K562 (cell line): ENCODE measurements around the gene SCAPER. TPM values are rescaled to one million over a fixed set of nuclear protein-coding genes. Genes with fewer than 3 reads are reported as not detected.

Source experiments
- ATAC-seq: fragments of 200-7000 bp; cut with Tn5 transposase; 3 replicates; pipeline ENCODE4 v1.9.1; 2020; ENCODE audit warnings: moderate library complexity
- BruUV-seq: library from RNA; stranded (reverse); fragments of 400-500 nt; replicated peaks from 2 replicates; lab custom pipeline; 2021; lab: Mats Ljungman, UMichigan
- CTCF ChIA-PET: fragments of 300-600 bp; formaldehyde crosslinking; extraction: SDS; loops from one replicate; lab custom pipeline; 2021; ENCODE audit warnings: low intra/inter-chr PET ratio; lab: Yijun Ruan, JAX
- POLR2A ChIA-PET: fragments of 300-600, 350-650 bp; sonication (Branson Sonifier 250); formaldehyde crosslinking; extraction: SDS; loops from one replicate; lab custom pipeline; 2021; ENCODE audit warnings: antibody characterized with exemption, inconsistent platforms; lab: Yijun Ruan, JAX
- DNase-seq, 4 experiments: peaks; one replicate each; pipeline versions ENCODE4 v3.0.0 to v3.0.0-alpha.2; 2011 to 2018; ENCODE audit warnings: low spot score in 3 of 4, mixed read lengths in 3 of 4; ENCODE audit errors: extremely low read depth in 1 of 4
- FAIRE-seq: peaks from 2 replicates; lab custom pipeline; 2011; peaks lifted over from hg19 to GRCh38; lab: Jason Lieb, UNC
- H2AFZ ChIP-seq: 2 replicates; pipeline ENCODE4 v1.6.0; 2011; ENCODE audit warnings: low read depth, low read length, control low read depth, inconsistent platforms
- H3K27ac ChIP-seq: fragments of 200-600 bp; 3 replicates; pipeline ENCODE4 v1.8.0; 2011; ENCODE audit warnings: low read depth, mild to moderate bottlenecking, control low read depth, inconsistent platforms, low read length, moderate library complexity, mixed read lengths; ENCODE audit errors: extremely low read depth
- H3K27me3 ChIP-seq, 2 experiments: fragments of 300-600 bp in 1 of 2; 2 replicates in 1 of 2; 3 replicates in 1 of 2; pipeline versions ENCODE4 v1.6.0 to v1.8.0; 2011; ENCODE audit warnings: inconsistent platforms in 2 of 2, low read length in 2 of 2, mild to moderate bottlenecking in 1 of 2, mixed read lengths in 1 of 2, moderate library complexity in 1 of 2; ENCODE audit not compliant: control insufficient read depth in 2 of 2, insufficient read depth in 2 of 2
- H3K36me3 ChIP-seq: fragments of 300-600 bp; 3 replicates; pipeline ENCODE4 v1.8.0; 2011; ENCODE audit warnings: mild to moderate bottlenecking, low read length, inconsistent platforms; ENCODE audit not compliant: control insufficient read depth, insufficient read depth
- H3K4me1 ChIP-seq, 2 experiments: fragments of 200-600 bp in 1 of 2; replicated peaks in 1 of 2; 2 replicates in 1 of 2; 3 replicates in 1 of 2; pipeline versions ENCODE4 v1.5.1 to v1.8.0; 2011; ENCODE audit warnings: inconsistent platforms in 2 of 2, low read length in 2 of 2, mild to moderate bottlenecking in 1 of 2, mixed read lengths in 1 of 2, moderate library complexity in 1 of 2; ENCODE audit not compliant: control insufficient read depth in 2 of 2, insufficient read depth in 2 of 2
- H3K4me2 ChIP-seq: 2 replicates; pipeline ENCODE4 v1.6.1; 2011; ENCODE audit warnings: low read length, control low read depth, inconsistent platforms, mixed read lengths; ENCODE audit not compliant: insufficient read depth
- H3K4me3 ChIP-seq: fragments of 200-600 bp; sonication (generic), shearing (Covaris generic); 2 replicates; pipeline ENCODE4 v1.5.1; 2016; ENCODE audit warnings: control low read depth, inconsistent platforms
- H3K79me2 ChIP-seq: fragments of 200-600 bp; 3 replicates; pipeline ENCODE4 v1.8.0; 2011; ENCODE audit warnings: low read length, inconsistent platforms; ENCODE audit not compliant: control insufficient read depth, insufficient read depth
- H3K9ac ChIP-seq, 2 experiments: 2 replicates each; pipeline versions ENCODE4 v1.6.0 to v1.6.1; 2011; ENCODE audit warnings: low read depth in 2 of 2, low read length in 2 of 2, control low read depth in 1 of 2, inconsistent platforms in 1 of 2, mild to moderate bottlenecking in 1 of 2, mixed read lengths in 1 of 2; ENCODE audit not compliant: insufficient read depth in 1 of 2
- H3K9me1 ChIP-seq: one replicate; pipeline ENCODE4 v1.6.0; 2011; ENCODE audit warnings: inconsistent platforms, mild to moderate bottlenecking, low read length, moderate library complexity; ENCODE audit not compliant: control insufficient read depth, insufficient read depth
- H3K9me3 ChIP-seq: replicated peaks from 2 replicates; pipeline ENCODE4 v1.5.1; 2011; ENCODE audit warnings: low read depth, low read length, inconsistent platforms; ENCODE audit not compliant: control insufficient read depth, insufficient read depth
- H4K20me1 ChIP-seq: replicated peaks from 2 replicates; pipeline ENCODE4 v1.6.1; 2011; ENCODE audit warnings: low read length, inconsistent platforms, mixed read lengths; ENCODE audit not compliant: control insufficient read depth, insufficient read depth
- ESRRA ChIP-seq: fragments of 450-650 bp; IDR thresholded peaks from 2 replicates; pipeline ENCODE4 v1.6.1; 2014; ENCODE audit warnings: low read depth, mild to moderate bottlenecking, moderate library complexity, borderline replicate concordance
- GABPA ChIP-seq: fragments of 200-800 bp; sonication (Bioruptor generic); conservative IDR thresholded peaks from 2 replicates; pipeline ENCODE4 v1.6.1; 2016; ENCODE audit warnings: low read depth, missing genetic modification characterization, missing compliant biosample characterization
- NFE2 ChIP-seq: IDR thresholded peaks from 2 replicates; pipeline ENCODE4 v1.6.1; 2014; ENCODE audit warnings: antibody characterized with exemption, low read depth
- NR2C1 ChIP-seq, 2 experiments: fragments of 450-650 bp; IDR thresholded peaks; 2 replicates each; pipeline ENCODE4 v1.6.1; 2017; ENCODE audit warnings: mild to moderate bottlenecking in 2 of 2, antibody characterized with exemption in 1 of 2, inconsistent platforms in 1 of 2, missing compliant biosample characterization in 1 of 2, missing genetic modification characterization in 1 of 2
- NR2C2 ChIP-seq, 2 experiments: fragments of 200-800 bp in 1 of 2; sonication (Bioruptor generic) in 1 of 2; sonication (generic) in 1 of 2; formaldehyde crosslinking in 1 of 2; IDR thresholded peaks; 2 replicates each; pipeline versions ENCODE4 v1.6.1 to v1.8.0; 2016 to 2022; ENCODE audit warnings: mild to moderate bottlenecking in 1 of 2, missing compliant biosample characterization in 1 of 2, missing genetic modification characterization in 1 of 2, missing genetic modification reagents in 1 of 2
- SMAD4 ChIP-seq: fragments of 250-450 bp; sonication (Bioruptor Pico); conservative IDR thresholded peaks from 2 replicates; pipeline ENCODE4 v1.8.0; 2021; ENCODE audit warnings: inconsistent platforms, mild to moderate bottlenecking, moderate library complexity
- ZKSCAN1 ChIP-seq: fragments of 150-350 bp; IDR thresholded peaks from 2 replicates; pipeline ENCODE4 v1.6.1; 2016; ENCODE audit warnings: low read depth, low read length
- ZNF76 ChIP-seq: fragments of 250-450 bp; sonication (Bioruptor Pico); IDR thresholded peaks from 2 replicates; pipeline ENCODE4 v1.4.0; 2020; ENCODE audit warnings: mild to moderate bottlenecking, moderate library complexity, borderline replicate concordance
- WGBS: fragments of 100-300 bp; shearing (Covaris generic); methylation state at CpG from one replicate; pipeline ENCODE4 v1.1.6; 2016; ENCODE audit warnings: low coverage, mixed read lengths; ENCODE audit not compliant: insufficient coverage; ENCODE audit errors: missing lambda C conversion rate; 5-methylcytosine and 5-hydroxymethylcytosine counted together
- in situ Hi-C: fragments of 300-500 bp; cut with MboI; formaldehyde crosslinking; loops from 4 replicates; pipeline ENCODE4 v1.15.0; 2018; ENCODE audit warnings: inconsistent platforms, mixed read lengths
- intact Hi-C: fragments of 100-400 bp; cut with micrococcal nuclease; formaldehyde crosslinking; loops from 2 replicates; pipeline ENCODE4 v1.14.2; 2022
- polyA plus RNA-seq, 8 experiments: library from polyadenylated mRNA; depleted of rRNA in 4 of 8; stranded (reverse) in 5 of 8; unstranded in 3 of 8; fragments of >200 nt; fragmentation: Nextera tagmentation in 2 of 8; fragmentation: Illumina TruSeq in 1 of 8; extraction: Ambion mirVana in 2 of 8; extraction: Trizol in 1 of 8; gene quantifications; 2 replicates each; pipeline versions ENCODE4 v1.2.1 to v1.2.3, GENCODE V29; 2011 to 2014; ENCODE audit warnings: inconsistent platforms in 1 of 8, missing spikeins in 1 of 8
- total RNA-seq, 7 experiments: library from RNA; depleted of rRNA in 6 of 7; stranded (reverse); fragments of >200 nt in 6 of 7; fragmentation: Illumina TruSeq in 2 of 7; extraction: Trizol in 2 of 7; gene quantifications; 2 replicates each; pipeline versions ENCODE4 v1.2.1 to v1.2.3, GENCODE V29; 2011 to 2021; ENCODE audit warnings: low replicate concordance in 1 of 7

SCAPER gene
- total and polyA plus RNA-seq, 9 of the 15 experiments (the other 6 are each of a cell fraction or from before 2014, with no cell fraction given), result 1.3 to 5.7 (median 3.2) TPM

GRCh38 chr15:76377751-76378150 is 527.4 kb downstream of the SCAPER start:
- FAIRE-seq (no peak), ATAC-seq (no peak), DNase-seq (no peak)
- H3K9me1 ChIP-seq, result no peaks in the 10 kb centered on the region
- TF ChIP-seq SMAD4 (no peak), ZKSCAN1 (peak; percentile 76; the same call in 1 of the 2 replicates)
- ChIA-PET CTCF (no interaction called here), POLR2A (no interaction called here)
- H2AFZ ChIP-seq, result no peak overlapping the region
- in situ Hi-C loops, result no loop called here
- no TSS peak for BruUV-seq
- no peaks in the 10 kb centered on the region for H3K36me3 ChIP-seq
- no peaks in the 10 kb centered on the region for H3K9me3 ChIP-seq
- no peak overlapping the region for H3K9ac ChIP-seq
- no peaks in the 10 kb centered on the region for H4K20me1 ChIP-seq
- H3K4me2 ChIP-seq, result no peak overlapping the region
- H3K27ac ChIP-seq, result no peak overlapping the region
- H3K27me3 ChIP-seq, result no peaks in the 10 kb centered on the region; a peak in 2 of 5 replicates
- no peaks in the 10 kb centered on the region for H3K79me2 ChIP-seq
- peaks cover 0 to 3% of the 10 kb centered on the region in 2 experiments; a peak in 1 of 5 replicates for H3K4me1 ChIP-seq
- intact Hi-C loops, result no loop called here
- no peak overlapping the region for H3K4me3 ChIP-seq

DNA sequence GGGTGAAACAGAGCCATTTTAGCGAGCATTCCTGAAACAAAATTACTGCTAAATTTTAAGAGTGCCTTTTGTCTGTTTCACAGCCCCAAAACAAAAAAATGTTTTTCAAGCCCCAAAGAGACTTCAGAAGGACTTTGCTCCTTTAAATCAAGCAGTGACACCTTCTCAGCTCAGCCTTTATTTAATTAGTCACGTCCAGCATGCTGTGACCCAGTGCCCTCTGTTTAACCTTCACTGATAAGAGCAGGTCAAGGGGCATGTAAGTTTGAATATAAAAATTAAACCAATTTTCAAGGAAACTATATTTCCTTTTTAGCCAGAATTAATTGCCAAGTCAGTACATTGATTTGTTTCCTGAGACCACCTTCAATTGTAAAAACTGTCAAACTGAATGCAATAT is 527.9 kb downstream of the SCAPER start:
- POLR2A ChIA-PET, result no interaction called here
- FAIRE-seq, result peak; percentile 44

More for the DNA sequence above, 527.9 kb downstream of the SCAPER start:
- Histone ChIP-seq H4K20me1 (no peaks in the 10 kb centered on the region), H3K36me3 (no peaks in the 10 kb centered on the region), H3K4me1 (peaks cover 0 to 3% of the 10 kb centered on the region in 2 experiments; a peak in 1 of 5 replicates), H3K27ac (no peak overlapping the region), H3K9ac (no peak overlapping the region), H3K4me3 (no peak overlapping the region), H3K9me3 (no peaks in the 10 kb centered on the region), H2AFZ (no peak overlapping the region), H3K9me1 (no peaks in the 10 kb centered on the region), H3K27me3 (no peaks in the 10 kb centered on the region; a peak in 2 of 5 replicates), H3K79me2 (no peaks in the 10 kb centered on the region), H3K4me2 (no peak overlapping the region)
- intact Hi-C loops, result no loop called here
- DNase-seq (no peak), ATAC-seq (no peak)
- TF ChIP-seq NR2C1 (IDR thresholded peaks at IDR 0.05) (peak; percentile 59), NR2C1 (tag; IDR thresholded peaks at IDR 0.05) (peak; percentile 50; the same call in 1 of the 2 replicates), GABPA (no peak), NR2C2 (CRISPR knock-in tag; IDR thresholded peaks at IDR 0.05) (no peak), NR2C2 (tag; IDR thresholded peaks at IDR 0.05) (peak; percentile 63), ESRRA (peak; percentile 54; the same call in 1 of the 2 replicates), NFE2 (no peak), ZNF76 (CRISPR knock-in tag) (no peak)
- whole genome bisulfite sequencing, result 8% methylated on average over 2 of the region's 2 CpGs
- in situ Hi-C loops, result no loop called here
- CTCF ChIA-PET, result no interaction called here
- no TSS peak for BruUV-seq
